ENCODE data around the gene KCTD16.

The KCTD16 gene

GRCh38 chr5:144460600-144460999, 289.9 kb downstream of the KCTD16 start:
- DNase-seq (ENCODE audit: low read depth): no peak

DNA sequence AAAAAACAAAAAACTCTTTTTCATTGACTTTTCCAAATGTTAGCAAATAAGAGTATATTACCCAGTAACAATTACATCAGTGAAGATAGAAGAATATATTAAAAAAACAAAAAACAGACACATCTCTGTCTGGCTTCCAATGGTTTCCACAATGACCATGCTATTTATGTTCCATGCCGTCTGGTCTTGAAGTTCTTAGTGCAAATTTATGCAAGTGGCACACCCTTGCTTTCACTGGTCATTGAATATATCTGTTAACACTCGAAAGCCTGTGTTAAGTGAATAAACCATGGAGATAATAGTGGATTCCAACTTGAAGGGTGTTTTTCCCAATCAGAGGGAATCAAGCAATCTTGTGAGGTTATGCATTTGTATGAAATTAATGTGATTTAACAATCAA, 291.9 kb downstream of the KCTD16 start:
- DNase-seq (ENCODE audit: low read depth): no peak

GRCh38 chr5:144463481-144464223, 293.0 kb downstream of the KCTD16 start:
- DNase-seq (ENCODE audit: low read depth): no peak

DNA sequence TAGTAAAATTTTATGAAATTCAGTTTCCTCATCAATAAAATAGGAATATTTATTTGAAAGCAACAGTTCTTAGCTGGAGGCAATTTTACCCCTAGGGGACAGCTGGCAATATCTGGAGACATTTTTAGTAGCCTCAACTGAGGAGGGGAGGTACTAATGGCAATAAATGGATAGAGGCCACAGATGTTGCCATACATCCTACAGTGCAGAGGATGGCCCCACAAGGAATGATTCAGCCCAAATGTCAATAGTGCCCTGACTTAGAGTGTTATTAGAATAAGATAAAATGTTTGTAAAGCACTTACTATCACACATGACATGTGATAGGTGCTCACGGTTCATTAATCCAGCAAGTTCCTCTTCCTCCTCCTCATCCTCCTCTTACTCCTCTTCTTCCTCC, 293.6 kb downstream of the KCTD16 start:
- no peak for DNase-seq (ENCODE audit: low read depth)

DNA sequence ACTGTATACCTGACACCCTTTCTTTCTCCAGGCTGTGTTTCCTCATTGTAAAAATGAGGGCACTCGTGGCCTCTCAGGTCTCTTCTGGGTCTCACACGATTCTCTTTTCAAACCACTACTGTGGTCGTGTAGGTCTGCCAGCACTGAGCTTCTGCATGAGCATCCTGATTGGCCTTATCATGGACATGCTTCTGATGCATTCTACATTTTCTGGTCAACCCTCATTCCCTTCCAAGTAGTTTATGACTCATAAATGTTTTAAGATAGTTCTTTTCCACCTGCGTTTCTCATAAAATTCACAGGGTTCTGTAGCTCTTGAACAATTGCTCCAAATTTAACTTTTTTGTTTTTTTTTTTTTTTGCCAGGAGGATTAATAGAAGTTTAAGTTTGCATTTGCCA, 294.8 kb downstream of the KCTD16 start:
- DNase-seq (ENCODE audit: low read depth): no peak

DNA sequence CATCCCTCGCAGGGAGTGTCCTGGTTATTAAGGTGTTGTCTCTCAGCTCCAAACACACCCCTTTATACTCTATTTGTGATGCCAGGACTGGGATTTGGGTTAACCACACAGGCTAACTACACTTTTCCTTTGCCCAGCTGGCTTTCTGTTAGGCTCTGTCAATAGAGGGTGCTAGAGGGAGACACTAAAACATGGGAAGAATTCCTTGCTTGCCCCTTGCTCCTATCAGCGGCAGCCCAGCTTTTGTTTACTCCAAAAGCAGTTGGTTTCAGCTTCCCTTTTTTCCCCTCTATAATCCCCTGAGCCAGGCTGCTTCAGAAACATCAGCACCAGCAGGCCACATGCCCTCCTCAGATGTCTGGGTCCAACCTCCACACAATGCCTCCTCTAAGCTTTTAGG, 297.1 kb downstream of the KCTD16 start:
- no peak for DNase-seq (ENCODE audit: low read depth)

DNA sequence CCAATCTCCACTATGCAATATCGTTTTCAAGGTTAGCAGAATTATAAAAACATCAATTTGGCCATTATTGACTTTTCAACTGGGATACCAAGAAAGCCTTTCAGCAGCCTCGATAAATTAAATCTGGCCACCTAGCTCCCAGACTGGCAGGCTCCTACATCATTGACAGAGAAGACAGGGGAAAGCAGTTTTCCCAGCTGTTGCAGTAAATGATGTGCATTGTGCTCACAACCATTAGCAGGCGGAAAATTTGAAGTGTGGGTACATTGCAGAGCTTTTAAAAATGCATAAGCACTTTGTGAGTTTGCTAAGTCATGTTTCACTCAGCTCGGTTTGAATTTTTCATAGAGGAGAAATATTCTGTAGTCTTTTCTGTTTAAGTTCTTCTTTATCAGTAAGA, 297.9 kb downstream of the KCTD16 start:
- no peak for DNase-seq (ENCODE audit: low read depth)

DNA sequence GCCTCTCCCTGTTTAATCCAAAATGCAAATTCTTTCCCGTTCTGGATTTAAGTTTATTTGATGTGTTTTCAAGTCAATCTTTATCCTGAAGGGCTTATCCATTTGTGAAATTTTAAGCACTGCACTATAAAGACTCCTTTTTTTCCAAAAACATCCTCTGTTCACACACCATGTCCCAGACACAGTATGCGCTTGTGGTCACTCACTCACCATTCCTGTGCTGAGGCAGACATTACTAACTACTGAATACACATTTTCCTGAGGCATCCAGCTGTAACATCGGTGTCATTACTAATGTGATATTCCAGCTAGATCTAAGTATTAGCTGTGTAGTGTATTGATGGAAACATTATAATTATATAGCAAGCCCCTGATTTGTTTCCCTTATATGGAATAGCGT, 298.4 kb downstream of the KCTD16 start:
- no peak for DNase-seq (ENCODE audit: low read depth)

GRCh38 chr5:144472221-144472620, 301.5 kb downstream of the KCTD16 start:
- no peak for DNase-seq (ENCODE audit: low read depth)

DNA sequence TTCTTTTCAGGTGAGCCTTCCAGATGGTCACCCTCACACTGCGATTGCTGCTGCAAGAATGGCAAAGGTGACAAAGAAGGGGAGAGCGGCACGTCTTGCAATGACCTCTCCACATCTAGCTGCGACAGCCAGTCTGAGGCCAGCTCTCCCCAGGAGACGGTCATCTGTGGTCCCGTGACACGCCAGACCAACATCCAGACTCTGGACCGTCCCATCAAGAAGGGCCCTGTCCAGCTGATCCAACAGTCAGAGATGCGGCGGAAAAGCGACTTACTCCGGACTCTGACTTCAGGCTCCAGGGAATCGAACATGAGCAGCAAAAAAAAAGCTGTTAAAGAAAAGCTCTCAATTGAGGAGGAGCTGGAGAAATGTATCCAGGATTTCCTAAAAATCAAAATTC, 303.0 kb downstream of the KCTD16 start:
- no peak for DNase-seq (ENCODE audit: low read depth)

GRCh38 chr5:144478565-144478964, 307.9 kb downstream of the KCTD16 start:
- DNase-seq (ENCODE audit: low read depth): no peak

DNA sequence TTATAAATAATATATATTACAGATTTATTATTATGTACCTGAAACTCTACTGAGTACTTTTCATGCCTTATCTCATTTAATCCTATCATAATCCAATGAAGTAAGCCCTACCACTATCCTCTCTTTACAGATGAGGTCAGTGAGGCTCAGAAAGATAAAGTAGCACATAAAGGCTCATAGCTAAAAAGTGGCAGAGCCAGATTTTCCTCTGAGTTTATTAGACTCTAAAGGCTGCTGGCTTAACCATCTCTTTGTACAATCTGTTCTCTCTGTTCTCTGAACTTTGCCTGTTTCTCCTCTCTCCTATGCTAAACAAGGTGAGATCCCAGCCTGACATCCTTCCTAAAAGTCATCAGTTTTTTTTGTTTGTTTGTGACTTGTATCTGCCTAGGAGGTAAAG, 311.2 kb downstream of the KCTD16 start:
- DNase-seq (ENCODE audit: low read depth): no peak

- peak; percentile 65 for DNase-seq (ENCODE audit: low read depth)
These were observed 313.6 kb downstream of the KCTD16 start for GRCh38 chr5:144484124-144484897.

- DNase-seq (ENCODE audit: low read depth): no peak
These were observed 314.9 kb downstream of the KCTD16 start for GRCh38 chr5:144485540-144485939.

DNA sequence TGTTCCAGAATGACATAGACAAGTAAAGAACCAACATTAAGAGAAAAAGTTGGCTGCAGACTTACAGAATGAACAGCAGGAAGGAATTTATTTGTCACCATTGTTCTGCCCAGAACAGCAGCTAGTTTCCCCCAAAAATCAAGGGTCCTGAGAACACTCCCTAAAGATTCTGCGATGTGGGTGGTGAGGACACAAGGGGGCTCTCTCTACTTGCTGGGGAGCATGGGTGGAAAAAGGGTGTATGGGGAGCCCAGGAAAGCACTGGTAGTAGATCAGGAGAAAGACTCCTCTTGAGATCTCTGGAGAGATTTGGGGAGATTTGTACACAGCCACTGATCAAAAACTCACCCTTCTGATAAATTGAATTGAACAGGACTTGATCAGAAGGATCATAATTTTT, 316.5 kb downstream of the KCTD16 start:
- DNase-seq (ENCODE audit: low read depth): no peak

DNA sequence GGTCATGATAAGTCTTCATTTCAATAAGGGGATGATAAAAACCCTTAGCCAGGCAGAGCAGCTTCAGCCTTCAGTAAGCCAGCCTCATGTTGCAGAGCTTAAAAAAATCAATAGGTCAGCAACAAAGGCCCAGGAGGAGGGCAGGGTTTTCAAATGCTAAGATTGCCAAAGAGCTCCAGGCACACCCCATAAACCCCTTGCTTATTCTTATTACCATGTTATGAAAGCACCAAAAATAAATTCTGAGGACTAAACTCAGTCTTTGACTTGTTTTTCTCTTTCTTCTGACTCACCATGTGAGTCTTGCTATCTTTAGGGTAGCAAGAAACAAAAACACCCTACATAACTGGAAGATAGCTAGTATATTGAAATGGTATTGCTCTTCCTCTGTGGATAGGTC, 317.1 kb downstream of the KCTD16 start:
- DNase-seq (ENCODE audit: low read depth): no peak

GRCh38 chr5:144503123-144503522, 332.4 kb downstream of the KCTD16 start:
- DNase-seq (ENCODE audit: low read depth): no peak

GRCh38 chr5:144504929-144505577, 334.4 kb downstream of the KCTD16 start:
- DNase-seq (ENCODE audit: low read depth): no peak

- DNase-seq (ENCODE audit: low read depth): no peak
These were observed 340.3 kb downstream of the KCTD16 start for GRCh38 chr5:144510845-144511579.

DNA sequence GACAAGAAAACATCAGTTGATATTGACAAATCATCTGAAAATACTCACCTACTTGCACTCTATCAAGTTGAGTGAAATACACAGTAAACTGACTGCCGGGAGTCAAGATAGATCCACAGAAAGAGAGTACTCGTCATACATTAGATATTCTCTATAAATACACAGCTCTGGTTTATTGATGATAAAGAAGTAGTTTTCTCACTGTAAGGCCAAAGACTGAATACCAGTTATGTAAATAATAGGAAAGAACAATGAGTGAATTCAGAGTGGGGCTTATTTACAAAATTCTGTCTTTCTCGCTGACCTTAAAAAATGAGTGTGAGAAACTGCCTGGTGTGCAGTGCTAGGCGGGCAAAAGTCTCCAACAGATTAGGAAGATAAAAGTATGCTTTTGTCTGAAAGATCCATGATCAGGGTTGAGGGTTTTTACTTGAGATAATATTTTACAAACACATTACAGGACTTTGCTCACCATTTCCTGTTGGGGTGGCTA, 341.0 kb downstream of the KCTD16 start:
- no peak for DNase-seq (ENCODE audit: low read depth)

DNA sequence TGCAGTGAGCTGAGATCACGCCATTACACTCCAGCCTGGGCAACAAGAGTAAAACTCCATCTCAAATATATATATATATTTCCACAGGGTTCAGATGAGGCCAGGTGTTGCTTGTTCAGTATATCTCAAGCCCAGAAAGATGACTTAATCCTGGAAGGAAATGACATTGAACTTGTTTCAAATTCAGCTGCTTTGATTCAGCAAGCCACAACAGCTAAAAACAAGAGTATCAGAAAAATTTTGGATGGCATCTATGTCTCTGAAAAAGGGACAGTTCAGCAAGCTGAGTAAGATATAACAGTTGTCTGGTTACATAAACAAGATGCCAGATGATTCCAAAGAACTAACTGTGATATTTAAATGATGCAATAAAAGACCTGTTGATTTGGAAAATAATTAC, 352.0 kb downstream of the KCTD16 start:
- no peak for DNase-seq (ENCODE audit: low read depth)

- no peak for DNase-seq (ENCODE audit: low read depth)
These were observed 354.3 kb downstream of the KCTD16 start for GRCh38 chr5:144525000-144525399.

All from non-pigmented ciliary epithelial cell (primary cell).